ENCODE results near the gene ZBTB24. TPM values are rescaled to one million over a fixed set of nuclear protein-coding genes. Genes with fewer than 3 reads are reported as not detected.

ZBTB24 gene
- total RNA-seq, 1 donor from 2014 or later = 10.2 TPM

- Histone ChIP-seq H3K9me3 (no peaks in the 10 kb centered on the region), H3K27ac (no peak overlapping the region), H3K27me3 (no peaks in the 10 kb centered on the region), H3K36me3 (no peaks in the 10 kb centered on the region), H3K4me1 (no peaks in the 10 kb centered on the region), H3K4me3 (no peak overlapping the region)
- no peak for DNase-seq (ENCODE audit: low spot score in 2 of 2)
- intact Hi-C loops (cut with DNase I) = no loop called here
- TF ChIP-seq CTCF (IDR thresholded peaks at IDR 0.05) = no peak
Observed at GRCh38 chr6:109420751-109421150, 62.3 kb downstream of the ZBTB24 start.

GRCh38 chr6:109417646-109418045 is 65.4 kb downstream of the ZBTB24 start:
- Histone ChIP-seq H3K4me1 (no peaks in the 10 kb centered on the region), H3K4me3 (no peak overlapping the region), H3K9me3 (no peaks in the 10 kb centered on the region), H3K27ac (no peak overlapping the region), H3K27me3 (no peaks in the 10 kb centered on the region), H3K36me3 (no peaks in the 10 kb centered on the region)
- intact Hi-C loops (cut with DNase I) = no loop called here
- no peak for DNase-seq (ENCODE audit: low spot score in 2 of 2)
- no peak for TF ChIP-seq CTCF (IDR thresholded peaks at IDR 0.05)

Other genes starting within 250 kb of the ZBTB24 start
- gene CD164, start 100.8 kb downstream of the ZBTB24 start, total RNA-seq = 101 TPM
- 0.11 TPM for gene PPIL6, start 42.6 kb downstream of the ZBTB24 start, total RNA-seq
- 14.2 TPM for gene SMPD2, start 42.5 kb downstream of the ZBTB24 start, total RNA-seq
- 55.6 TPM for gene MICAL1, start 27.4 kb downstream of the ZBTB24 start, total RNA-seq
- 0.75 TPM for gene AK9, start 208.0 kb upstream of the ZBTB24 start, total RNA-seq
- 27.9 TPM for gene FIG4, start 208.1 kb upstream of the ZBTB24 start, total RNA-seq

Data from ascending aorta (tissue), 2 donors.